ENCODE data around the gene ELFN1.

GRCh38 chr7:1765336-1765735 lies 95.3 kb downstream of the ELFN1 start:
- no peak for TF ChIP-seq GATA2 (IDR thresholded peaks at IDR 0.05; ENCODE audit: low read depth, low read length)
- TF ChIP-seq GATA3 (IDR thresholded peaks at IDR 0.05; ENCODE audit: low read depth, low read length), result no peak

Data from SH-SY5Y (cell line).